ENCODE data around the gene CASP8.

- TF ChIP-seq, protein P1, sequence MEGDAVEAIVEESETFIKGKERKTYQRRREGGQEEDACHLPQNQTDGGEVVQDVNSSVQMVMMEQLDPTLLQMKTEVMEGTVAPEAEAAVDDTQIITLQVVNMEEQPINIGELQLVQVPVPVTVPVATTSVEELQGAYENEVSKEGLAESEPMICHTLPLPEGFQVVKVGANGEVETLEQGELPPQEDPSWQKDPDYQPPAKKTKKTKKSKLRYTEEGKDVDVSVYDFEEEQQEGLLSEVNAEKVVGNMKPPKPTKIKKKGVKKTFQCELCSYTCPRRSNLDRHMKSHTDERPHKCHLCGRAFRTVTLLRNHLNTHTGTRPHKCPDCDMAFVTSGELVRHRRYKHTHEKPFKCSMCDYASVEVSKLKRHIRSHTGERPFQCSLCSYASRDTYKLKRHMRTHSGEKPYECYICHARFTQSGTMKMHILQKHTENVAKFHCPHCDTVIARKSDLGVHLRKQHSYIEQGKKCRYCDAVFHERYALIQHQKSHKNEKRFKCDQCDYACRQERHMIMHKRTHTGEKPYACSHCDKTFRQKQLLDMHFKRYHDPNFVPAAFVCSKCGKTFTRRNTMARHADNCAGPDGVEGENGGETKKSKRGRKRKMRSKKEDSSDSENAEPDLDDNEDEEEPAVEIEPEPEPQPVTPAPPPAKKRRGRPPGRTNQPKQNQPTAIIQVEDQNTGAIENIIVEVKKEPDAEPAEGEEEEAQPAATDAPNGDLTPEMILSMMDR (IDR thresholded peaks at IDR 0.05): no peak
- TF ChIP-seq EP300 (IDR thresholded peaks at IDR 0.05) (no peak), POLR2A (IDR thresholded peaks at IDR 0.05) (no peak)
These were observed 59.2 kb downstream of the CASP8 start for GRCh38 chr2:201319511-201319910.
